K562 (cell line): ENCODE data around the gene TSPOAP1. TPM values are rescaled to one million over a fixed set of nuclear protein-coding genes. Genes with fewer than 3 reads are reported as not detected.
A peak's percentile ranks its signal among the peaks of the same experiment; 100 is the strongest.

ENCODE experiments used
- C11orf30 ChIP-seq: fragments of 450-650 bp; IDR thresholded peaks from 2 replicates; pipeline ENCODE4 v1.6.1; 2016; ENCODE audit warnings: low read depth, mild to moderate bottlenecking
- E2F3 ChIP-seq: fragments of 250-450 bp; sonication (Bioruptor Pico); IDR thresholded peaks from 2 replicates; pipeline ENCODE4 v1.4.0; 2020; ENCODE audit warnings: mild to moderate bottlenecking
- FOS ChIP-seq: IDR thresholded peaks from 3 replicates; pipeline ENCODE4 v1.6.1; 2011; ENCODE audit not compliant: insufficient read length; ENCODE audit errors: extremely low read depth
- KLF16 ChIP-seq: IDR thresholded peaks from 2 replicates; pipeline ENCODE4 v1.6.1; 2016; ENCODE audit warnings: antibody characterized with exemption
- MCM5 ChIP-seq: fragments of 450-650 bp; IDR thresholded peaks from 2 replicates; pipeline ENCODE4 v1.6.1; 2016; ENCODE audit warnings: low read depth
- MECOM ChIP-seq: fragments of 250-450 bp; sonication (Bioruptor Pico); IDR thresholded peaks from 2 replicates; pipeline ENCODE4 v1.8.0; 2022; ENCODE audit warnings: inconsistent platforms
- MEF2A ChIP-seq: IDR thresholded peaks from 2 replicates; pipeline ENCODE4 v1.6.1; 2011; ENCODE audit warnings: low read depth, mild to moderate bottlenecking, low read length, moderate library complexity; ENCODE audit not compliant: control insufficient read depth
- NFRKB ChIP-seq: fragments of 450-650 bp; IDR thresholded peaks from 2 replicates; pipeline ENCODE4 v1.6.1; 2016; ENCODE audit warnings: low read depth
- NR1H2 ChIP-seq: sonication (generic); formaldehyde crosslinking; IDR thresholded peaks from 2 replicates; pipeline ENCODE4 v1.4.0; 2020; ENCODE audit warnings: mild to moderate bottlenecking, missing genetic modification reagents
- REST ChIP-seq, 2 experiments: fragments of 450-650 bp; formaldehyde crosslinking in 1 of 2; IDR thresholded peaks; 2 replicates each; pipeline versions ENCODE4 v1.4.0 to v1.6.1; 2014 to 2020; ENCODE audit warnings: mild to moderate bottlenecking in 2 of 2, borderline replicate concordance in 1 of 2, low read depth in 1 of 2
- TEAD4 ChIP-seq, 2 experiments: sonication (generic) in 1 of 2; formaldehyde crosslinking in 1 of 2; IDR thresholded peaks; 2 replicates each; pipeline versions ENCODE4 v1.6.1 to v1.8.0; 2012 to 2022; ENCODE audit warnings: borderline replicate concordance in 1 of 2, inconsistent platforms in 1 of 2, low read length in 1 of 2, mild to moderate bottlenecking in 1 of 2, missing genetic modification reagents in 1 of 2
- XRCC5 ChIP-seq: fragments of 200-400 bp; formaldehyde crosslinking; IDR thresholded peaks from 2 replicates; pipeline ENCODE4 v1.6.1; 2017; ENCODE audit warnings: low read depth, mild to moderate bottlenecking, low read length
- ZFX ChIP-seq: sonication (generic); formaldehyde crosslinking; IDR thresholded peaks from 2 replicates; pipeline ENCODE4 v1.8.0; 2022; ENCODE audit warnings: mild to moderate bottlenecking, missing genetic modification reagents, moderate library complexity
- ZNF274 ChIP-seq: IDR thresholded peaks from 2 replicates; pipeline ENCODE4 v1.6.1; 2011; ENCODE audit warnings: low read depth, mild to moderate bottlenecking, low read length, moderate library complexity, borderline replicate concordance
- polyA plus RNA-seq, 8 experiments: library from polyadenylated mRNA; depleted of rRNA in 4 of 8; stranded (reverse) in 5 of 8; unstranded in 3 of 8; fragments of >200 nt; fragmentation: Nextera tagmentation in 2 of 8; fragmentation: Illumina TruSeq in 1 of 8; extraction: Ambion mirVana in 2 of 8; extraction: Trizol in 1 of 8; gene quantifications; 2 replicates each; pipeline versions ENCODE4 v1.2.1 to v1.2.3, GENCODE V29; 2011 to 2014; ENCODE audit warnings: inconsistent platforms in 1 of 8, missing spikeins in 1 of 8
- total RNA-seq, 7 experiments: library from RNA; depleted of rRNA in 6 of 7; stranded (reverse); fragments of >200 nt in 6 of 7; fragmentation: Illumina TruSeq in 2 of 7; extraction: Trizol in 2 of 7; gene quantifications; 2 replicates each; pipeline versions ENCODE4 v1.2.1 to v1.2.3, GENCODE V29; 2011 to 2021; ENCODE audit warnings: low replicate concordance in 1 of 7
- TF ChIP-seq, protein P1 (sequence below): sonication (generic); formaldehyde crosslinking; IDR thresholded peaks from 2 replicates; pipeline ENCODE4 v1.8.0; 2022; ENCODE audit warnings: missing genetic modification reagents, mild to moderate bottlenecking, borderline replicate concordance

Gene TSPOAP1
- total and polyA plus RNA-seq, 9 of the 15 experiments (the other 6 are each of a cell fraction or from before 2014, with no cell fraction given) = 0.87 to 3.9 (median 1.8) TPM; not detected in 2

GRCh38 chr17:58335779-58336455 is 7.3 kb upstream of the TSPOAP1 start (continued):
- 0 out of 2 replicates have a peak, but pooled peaks have one; percentile 3 for TF ChIP-seq REST (IDR thresholded peaks at IDR 0.05; ENCODE audit: borderline replicate concordance)
- 0 out of 2 replicates have a peak, but pooled peaks have one; percentile 17 for TF ChIP-seq REST (CRISPR knock-in tag; IDR thresholded peaks at IDR 0.05; ENCODE audit: low read depth)
- no peak for TF ChIP-seq FOS
- no peak for TF ChIP-seq XRCC5
- no peak for TF ChIP-seq ZFX
- TF ChIP-seq E2F3 (CRISPR knock-in tag) = no peak
- peak; percentile 44; the same call in 1 of the 2 replicates for TF ChIP-seq MECOM (CRISPR knock-in tag)
- TF ChIP-seq C11orf30 = no peak
- TF ChIP-seq ZNF274 = no peak
- TF ChIP-seq MEF2A = no peak
- TF ChIP-seq, protein P1, sequence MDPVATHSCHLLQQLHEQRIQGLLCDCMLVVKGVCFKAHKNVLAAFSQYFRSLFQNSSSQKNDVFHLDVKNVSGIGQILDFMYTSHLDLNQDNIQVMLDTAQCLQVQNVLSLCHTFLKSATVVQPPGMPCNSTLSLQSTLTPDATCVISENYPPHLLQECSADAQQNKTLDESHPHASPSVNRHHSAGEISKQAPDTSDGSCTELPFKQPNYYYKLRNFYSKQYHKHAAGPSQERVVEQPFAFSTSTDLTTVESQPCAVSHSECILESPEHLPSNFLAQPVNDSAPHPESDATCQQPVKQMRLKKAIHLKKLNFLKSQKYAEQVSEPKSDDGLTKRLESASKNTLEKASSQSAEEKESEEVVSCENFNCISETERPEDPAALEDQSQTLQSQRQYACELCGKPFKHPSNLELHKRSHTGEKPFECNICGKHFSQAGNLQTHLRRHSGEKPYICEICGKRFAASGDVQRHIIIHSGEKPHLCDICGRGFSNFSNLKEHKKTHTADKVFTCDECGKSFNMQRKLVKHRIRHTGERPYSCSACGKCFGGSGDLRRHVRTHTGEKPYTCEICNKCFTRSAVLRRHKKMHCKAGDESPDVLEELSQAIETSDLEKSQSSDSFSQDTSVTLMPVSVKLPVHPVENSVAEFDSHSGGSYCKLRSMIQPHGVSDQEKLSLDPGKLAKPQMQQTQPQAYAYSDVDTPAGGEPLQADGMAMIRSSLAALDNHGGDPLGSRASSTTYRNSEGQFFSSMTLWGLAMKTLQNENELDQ (CRISPR knock-in tag) = no peak
- no peak for TF ChIP-seq NR1H2 (CRISPR knock-in tag)
- TF ChIP-seq TEAD4 (IDR thresholded peaks at IDR 0.05; ENCODE audit: low read length) = no peak
- no peak for TF ChIP-seq TEAD4 (CRISPR knock-in tag; IDR thresholded peaks at IDR 0.05; ENCODE audit: borderline replicate concordance)
- TF ChIP-seq MCM5 = no peak
- no peak; the same call in 1 of the 2 replicates for TF ChIP-seq NFRKB
- no peak for TF ChIP-seq KLF16
